ENCODE measurements around the gene DISC1.
"Not testable (repeated sequence)": the region's sequence is repeated elsewhere in the genome, so short reads cannot be mapped to it uniquely, and the experiment has no call there.

Gene DISC1

DNA sequence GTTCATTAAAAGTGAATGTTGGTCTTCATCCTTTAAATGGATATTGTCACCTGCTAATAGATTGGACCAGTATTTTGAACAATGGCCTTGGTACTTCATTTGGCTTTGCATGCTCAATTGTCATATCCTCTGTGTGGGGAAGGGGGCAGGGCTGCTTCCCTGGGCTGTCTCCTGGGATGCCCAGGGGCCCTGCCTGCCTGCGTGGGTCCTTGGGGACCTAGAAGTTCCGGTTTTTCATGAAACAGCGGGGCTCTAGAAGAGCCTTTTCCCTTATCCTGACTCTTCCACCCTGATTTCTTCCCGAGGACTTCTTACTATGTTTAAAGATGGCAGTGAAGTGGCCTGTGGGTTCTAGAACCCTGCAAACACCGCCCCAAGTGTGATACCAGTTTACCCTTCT is 97.5 kb downstream of the DISC1 start:
- TF ChIP-seq, protein P1, sequence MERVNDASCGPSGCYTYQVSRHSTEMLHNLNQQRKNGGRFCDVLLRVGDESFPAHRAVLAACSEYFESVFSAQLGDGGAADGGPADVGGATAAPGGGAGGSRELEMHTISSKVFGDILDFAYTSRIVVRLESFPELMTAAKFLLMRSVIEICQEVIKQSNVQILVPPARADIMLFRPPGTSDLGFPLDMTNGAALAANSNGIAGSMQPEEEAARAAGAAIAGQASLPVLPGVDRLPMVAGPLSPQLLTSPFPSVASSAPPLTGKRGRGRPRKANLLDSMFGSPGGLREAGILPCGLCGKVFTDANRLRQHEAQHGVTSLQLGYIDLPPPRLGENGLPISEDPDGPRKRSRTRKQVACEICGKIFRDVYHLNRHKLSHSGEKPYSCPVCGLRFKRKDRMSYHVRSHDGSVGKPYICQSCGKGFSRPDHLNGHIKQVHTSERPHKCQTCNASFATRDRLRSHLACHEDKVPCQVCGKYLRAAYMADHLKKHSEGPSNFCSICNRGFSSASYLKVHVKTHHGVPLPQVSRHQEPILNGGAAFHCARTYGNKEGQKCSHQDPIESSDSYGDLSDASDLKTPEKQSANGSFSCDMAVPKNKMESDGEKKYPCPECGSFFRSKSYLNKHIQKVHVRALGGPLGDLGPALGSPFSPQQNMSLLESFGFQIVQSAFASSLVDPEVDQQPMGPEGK (CRISPR knock-in tag; IDR thresholded peaks at IDR 0.05; ENCODE audit: borderline replicate concordance): no peak
- ATAC-seq: no peak

DNA sequence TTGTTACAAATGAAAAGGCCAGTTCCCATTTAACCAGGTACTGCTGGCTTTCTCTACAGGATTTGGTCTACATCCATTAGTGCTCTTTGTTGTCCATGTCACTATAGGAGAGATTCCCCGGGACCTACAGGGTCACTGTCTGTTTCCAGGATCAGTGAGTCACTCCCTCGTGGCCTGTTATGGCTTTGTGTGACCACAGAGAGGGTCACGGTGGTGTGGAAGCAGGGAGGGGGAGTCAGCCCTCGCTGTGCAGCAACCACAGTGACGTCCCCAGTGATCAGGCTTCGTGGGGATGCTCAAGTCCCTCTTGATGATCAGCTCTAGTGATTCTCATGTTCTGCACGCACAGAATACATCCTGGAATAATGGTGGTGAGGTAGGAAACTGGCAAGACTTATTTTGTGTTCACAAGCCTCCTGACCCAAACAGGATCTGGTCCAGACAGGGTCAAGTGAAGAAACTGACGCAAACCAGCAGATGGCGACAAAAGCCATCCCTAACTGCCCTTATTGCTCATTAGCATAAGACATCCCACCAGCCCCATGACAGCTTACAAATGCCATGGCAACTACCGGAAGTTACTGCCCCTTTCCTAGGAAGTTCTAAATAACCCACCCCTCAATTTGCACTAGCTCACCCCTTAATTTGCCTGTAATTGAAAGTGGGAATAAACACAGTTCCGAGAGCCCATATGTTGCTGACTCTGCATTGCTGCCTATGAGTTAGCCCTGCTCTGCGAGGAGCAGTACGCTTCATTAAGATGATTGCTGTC is 98.5 kb downstream of the DISC1 start:
- TF ChIP-seq, protein P1 (CRISPR knock-in tag; IDR thresholded peaks at IDR 0.05; ENCODE audit: borderline replicate concordance): no peak
- no peak for TF ChIP-seq CSDC2 (CRISPR knock-in tag; IDR thresholded peaks at IDR 0.05)
- TF ChIP-seq, protein P2, sequence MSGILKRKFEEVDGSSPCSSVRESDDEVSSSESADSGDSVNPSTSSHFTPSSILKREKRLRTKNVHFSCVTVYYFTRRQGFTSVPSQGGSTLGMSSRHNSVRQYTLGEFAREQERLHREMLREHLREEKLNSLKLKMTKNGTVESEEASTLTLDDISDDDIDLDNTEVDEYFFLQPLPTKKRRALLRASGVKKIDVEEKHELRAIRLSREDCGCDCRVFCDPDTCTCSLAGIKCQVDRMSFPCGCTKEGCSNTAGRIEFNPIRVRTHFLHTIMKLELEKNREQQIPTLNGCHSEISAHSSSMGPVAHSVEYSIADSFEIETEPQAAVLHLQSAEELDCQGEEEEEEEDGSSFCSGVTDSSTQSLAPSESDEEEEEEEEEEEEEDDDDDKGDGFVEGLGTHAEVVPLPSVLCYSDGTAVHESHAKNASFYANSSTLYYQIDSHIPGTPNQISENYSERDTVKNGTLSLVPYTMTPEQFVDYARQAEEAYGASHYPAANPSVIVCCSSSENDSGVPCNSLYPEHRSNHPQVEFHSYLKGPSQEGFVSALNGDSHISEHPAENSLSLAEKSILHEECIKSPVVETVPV (CRISPR knock-in tag; IDR thresholded peaks at IDR 0.05): no peak
- TF ChIP-seq, protein P3, sequence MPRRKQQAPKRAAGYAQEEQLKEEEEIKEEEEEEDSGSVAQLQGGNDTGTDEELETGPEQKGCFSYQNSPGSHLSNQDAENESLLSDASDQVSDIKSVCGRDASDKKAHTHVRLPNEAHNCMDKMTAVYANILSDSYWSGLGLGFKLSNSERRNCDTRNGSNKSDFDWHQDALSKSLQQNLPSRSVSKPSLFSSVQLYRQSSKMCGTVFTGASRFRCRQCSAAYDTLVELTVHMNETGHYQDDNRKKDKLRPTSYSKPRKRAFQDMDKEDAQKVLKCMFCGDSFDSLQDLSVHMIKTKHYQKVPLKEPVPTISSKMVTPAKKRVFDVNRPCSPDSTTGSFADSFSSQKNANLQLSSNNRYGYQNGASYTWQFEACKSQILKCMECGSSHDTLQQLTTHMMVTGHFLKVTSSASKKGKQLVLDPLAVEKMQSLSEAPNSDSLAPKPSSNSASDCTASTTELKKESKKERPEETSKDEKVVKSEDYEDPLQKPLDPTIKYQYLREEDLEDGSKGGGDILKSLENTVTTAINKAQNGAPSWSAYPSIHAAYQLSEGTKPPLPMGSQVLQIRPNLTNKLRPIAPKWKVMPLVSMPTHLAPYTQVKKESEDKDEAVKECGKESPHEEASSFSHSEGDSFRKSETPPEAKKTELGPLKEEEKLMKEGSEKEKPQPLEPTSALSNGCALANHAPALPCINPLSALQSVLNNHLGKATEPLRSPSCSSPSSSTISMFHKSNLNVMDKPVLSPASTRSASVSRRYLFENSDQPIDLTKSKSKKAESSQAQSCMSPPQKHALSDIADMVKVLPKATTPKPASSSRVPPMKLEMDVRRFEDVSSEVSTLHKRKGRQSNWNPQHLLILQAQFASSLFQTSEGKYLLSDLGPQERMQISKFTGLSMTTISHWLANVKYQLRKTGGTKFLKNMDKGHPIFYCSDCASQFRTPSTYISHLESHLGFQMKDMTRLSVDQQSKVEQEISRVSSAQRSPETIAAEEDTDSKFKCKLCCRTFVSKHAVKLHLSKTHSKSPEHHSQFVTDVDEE (CRISPR knock-in tag; IDR thresholded peaks at IDR 0.05): no peak
- TF ChIP-seq ZC3H10 (CRISPR knock-in tag; IDR thresholded peaks at IDR 0.05): no peak
- peak; percentile 92 for ATAC-seq

DNA sequence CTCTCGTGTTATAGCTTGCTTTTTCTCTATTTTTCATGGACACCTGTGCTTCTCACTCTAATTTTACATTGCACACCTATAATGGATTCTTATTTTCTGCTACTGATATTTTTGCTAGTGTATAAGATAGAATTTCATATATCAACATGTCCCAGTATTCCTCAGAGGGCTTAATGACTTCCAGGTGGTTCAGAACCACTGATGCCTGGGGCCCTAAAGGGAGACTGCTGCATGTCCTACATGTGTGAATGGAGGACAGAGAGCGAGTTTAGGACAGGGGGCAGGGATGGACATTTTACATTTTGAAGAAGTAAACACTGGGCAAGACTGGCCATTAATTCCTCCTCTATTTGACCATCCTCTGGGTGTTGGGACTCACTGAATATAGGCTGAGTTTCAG is 100.6 kb downstream of the DISC1 start:
- peak; percentile 18; the same call in 1 of the 3 replicates for ATAC-seq
- TF ChIP-seq RARB (CRISPR knock-in tag; IDR thresholded peaks at IDR 0.05): no peak
- no peak for TF ChIP-seq ESRRG (CRISPR knock-in tag; IDR thresholded peaks at IDR 0.05)

DNA sequence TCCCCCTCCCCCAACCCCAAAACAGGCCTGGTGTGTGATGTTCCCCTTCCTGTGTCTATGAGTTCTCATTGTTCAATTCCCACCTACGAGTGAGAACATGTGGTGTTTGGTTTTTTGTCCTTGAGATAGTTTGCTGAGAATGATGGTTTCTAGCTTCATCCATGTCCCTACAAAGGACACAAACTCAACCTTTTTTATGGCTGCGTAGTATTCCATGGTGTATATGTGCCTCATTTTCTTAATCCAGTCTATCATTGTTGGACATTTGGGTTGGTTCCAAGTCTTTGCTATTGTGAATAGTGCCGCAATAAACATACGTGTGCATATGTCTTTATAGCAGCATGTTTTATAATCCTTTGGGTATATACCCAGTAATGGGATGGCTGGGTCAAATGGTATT is 102.4 kb downstream of the DISC1 start:
- not testable (repeated sequence) for ATAC-seq

DNA sequence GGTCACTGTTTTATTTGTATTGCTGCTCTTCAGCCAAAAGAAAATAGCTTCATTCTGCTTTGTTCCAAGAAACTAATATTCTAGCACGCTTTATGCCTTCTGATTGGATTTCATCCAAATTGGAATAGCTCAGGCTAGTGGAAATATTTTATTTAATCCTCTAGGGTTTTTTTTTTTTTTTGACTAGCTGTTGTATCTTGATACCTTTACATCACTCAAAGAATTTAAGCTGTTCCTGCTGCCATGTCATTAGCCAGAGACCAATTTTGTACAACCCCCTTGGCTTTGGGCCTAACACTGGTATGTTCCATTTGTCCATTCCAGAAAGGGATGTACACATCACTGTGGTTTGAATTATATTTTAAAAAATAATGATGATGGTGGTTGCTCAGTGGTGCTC is 103.0 kb downstream of the DISC1 start:
- peak; percentile 40 for ATAC-seq
- no peak for TF ChIP-seq ZC3H10 (CRISPR knock-in tag; IDR thresholded peaks at IDR 0.05)
- TF ChIP-seq ISL1 (CRISPR knock-in tag; IDR thresholded peaks at IDR 0.05): peak; percentile 30; the same call in 1 of the 2 replicates

DNA sequence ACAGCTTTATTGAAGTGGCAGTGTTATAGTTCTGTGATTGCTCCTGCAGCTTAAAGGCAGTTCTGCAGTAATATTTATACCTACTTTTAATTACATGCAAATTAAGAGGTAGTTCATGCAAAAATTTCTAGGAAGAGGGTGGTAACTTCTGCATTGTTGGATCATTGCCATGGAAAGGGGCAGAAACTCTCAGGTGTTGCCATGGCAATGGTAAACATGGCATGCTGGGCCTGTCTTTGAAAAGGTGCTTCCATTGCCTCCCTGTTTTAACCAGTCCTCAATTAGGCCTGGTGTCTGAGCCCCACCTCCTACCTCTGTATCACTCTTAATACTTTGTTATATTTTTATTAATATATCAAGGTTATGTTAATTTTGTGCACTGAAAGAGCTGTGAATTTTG is 104.7 kb downstream of the DISC1 start:
- no peak for ATAC-seq
- TF ChIP-seq PPARA (CRISPR knock-in tag; IDR thresholded peaks at IDR 0.05; ENCODE audit: borderline replicate concordance) (no peak), BACH2 (CRISPR knock-in tag; IDR thresholded peaks at IDR 0.05; ENCODE audit: borderline replicate concordance) (no peak), CSDC2 (CRISPR knock-in tag; IDR thresholded peaks at IDR 0.05) (no peak), ZFP3 (CRISPR knock-in tag; IDR thresholded peaks at IDR 0.05) (no peak), OSR1 (CRISPR knock-in tag; IDR thresholded peaks at IDR 0.05) (no peak), ZNF8 (CRISPR knock-in tag; IDR thresholded peaks at IDR 0.05) (no peak), ZFP30 (CRISPR knock-in tag; IDR thresholded peaks at IDR 0.05) (no peak), ZNF70 (CRISPR knock-in tag; IDR thresholded peaks at IDR 0.05) (no peak), ESRRG (CRISPR knock-in tag; IDR thresholded peaks at IDR 0.05) (no peak)
- TF ChIP-seq, protein P3 (CRISPR knock-in tag; IDR thresholded peaks at IDR 0.05): no peak
- TF ChIP-seq, protein P1 (CRISPR knock-in tag; IDR thresholded peaks at IDR 0.05; ENCODE audit: borderline replicate concordance): no peak
- TF ChIP-seq, protein P4, sequence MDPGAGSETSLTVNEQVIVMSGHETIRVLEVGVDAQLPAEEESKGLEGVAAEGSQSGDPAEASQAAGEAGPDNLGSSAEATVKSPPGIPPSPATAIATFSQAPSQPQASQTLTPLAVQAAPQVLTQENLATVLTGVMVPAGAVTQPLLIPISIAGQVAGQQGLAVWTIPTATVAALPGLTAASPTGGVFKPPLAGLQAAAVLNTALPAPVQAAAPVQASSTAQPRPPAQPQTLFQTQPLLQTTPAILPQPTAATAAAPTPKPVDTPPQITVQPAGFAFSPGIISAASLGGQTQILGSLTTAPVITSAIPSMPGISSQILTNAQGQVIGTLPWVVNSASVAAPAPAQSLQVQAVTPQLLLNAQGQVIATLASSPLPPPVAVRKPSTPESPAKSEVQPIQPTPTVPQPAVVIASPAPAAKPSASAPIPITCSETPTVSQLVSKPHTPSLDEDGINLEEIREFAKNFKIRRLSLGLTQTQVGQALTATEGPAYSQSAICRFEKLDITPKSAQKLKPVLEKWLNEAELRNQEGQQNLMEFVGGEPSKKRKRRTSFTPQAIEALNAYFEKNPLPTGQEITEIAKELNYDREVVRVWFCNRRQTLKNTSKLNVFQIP (CRISPR knock-in tag; IDR thresholded peaks at IDR 0.05; ENCODE audit: borderline replicate concordance, low read depth): no peak
